IMR-90 (cell line): ENCODE data around the gene ACAN. TPM values are rescaled to one million over a fixed set of nuclear protein-coding genes. Genes with fewer than 3 reads are reported as not detected.

Experiments
- ATAC-seq: fragments of 200-7000 bp; cut with Tn5 transposase; 2 replicates; pipeline ENCODE4 v1.9.1; 2020; ENCODE audit warnings: low read depth, mild to moderate bottlenecking, moderate library complexity
- BruUV-seq: library from RNA; stranded (reverse); fragments of 400-500 nt; replicated peaks from 2 replicates; lab custom pipeline; 2021; lab: Mats Ljungman, UMichigan
- CTCF ChIA-PET: fragments of 300-600 bp; formaldehyde crosslinking; extraction: SDS; loops from one replicate; lab custom pipeline; 2021; ENCODE audit warnings: antibody characterized with exemption; lab: Yijun Ruan, JAX
- POLR2A ChIA-PET: fragments of 300-600 bp; sonication (Branson Sonifier 250); formaldehyde crosslinking; loops from one replicate; lab custom pipeline; 2022; ENCODE audit warnings: antibody characterized with exemption; ENCODE audit not compliant: unreplicated experiment; lab: Charles Lee
- DNase-seq: peaks from one replicate; pipeline ENCODE4 v3.0.0; 2013
- H2AFZ ChIP-seq: replicated peaks from 2 replicates; pipeline ENCODE3; 2013; ENCODE audit warnings: low read length, mild to moderate bottlenecking; ENCODE audit not compliant: poor library complexity
- H2AK5ac ChIP-seq: 2 replicates; pipeline ENCODE4 v1.6.1; 2013; ENCODE audit warnings: low read depth, low read length, inconsistent platforms
- H2AK9ac ChIP-seq: replicated peaks from 2 replicates; pipeline ENCODE3; 2013; ENCODE audit warnings: mild to moderate bottlenecking, low read depth, low read length, moderate library complexity; ENCODE audit not compliant: poor library complexity
- H2BK120ac ChIP-seq: 2 replicates; pipeline ENCODE4 v1.6.1; 2013; ENCODE audit warnings: low read depth, low read length, inconsistent platforms
- H2BK15ac ChIP-seq: 3 replicates; pipeline ENCODE4 v1.6.1; 2013; ENCODE audit warnings: low read depth, low read length, inconsistent platforms
- H2BK20ac ChIP-seq: 2 replicates; pipeline ENCODE4 v1.6.1; 2013; ENCODE audit warnings: low read depth, mild to moderate bottlenecking, inconsistent platforms, low read length, moderate library complexity
- H2BK5ac ChIP-seq: 2 replicates; pipeline ENCODE4 v1.6.1; 2013; ENCODE audit warnings: mild to moderate bottlenecking, low read depth, low read length, inconsistent platforms; ENCODE audit not compliant: poor library complexity, severe bottlenecking
- H3K14ac ChIP-seq: replicated peaks from 2 replicates; pipeline ENCODE4 v1.6.1; 2013; ENCODE audit warnings: low read depth, low read length, inconsistent platforms
- H3K18ac ChIP-seq: 2 replicates; pipeline ENCODE4 v1.6.1; 2013; ENCODE audit warnings: low read depth, low read length, control low read depth
- H3K23ac ChIP-seq: 2 replicates; pipeline ENCODE4 v1.6.1; 2013; ENCODE audit warnings: low read depth, low read length, inconsistent platforms
- H3K27ac ChIP-seq: 2 replicates; pipeline ENCODE4 v1.5.1; 2013; ENCODE audit warnings: mild to moderate bottlenecking, control low read depth, low read length; ENCODE audit not compliant: insufficient read depth
- H3K27me3 ChIP-seq: 2 replicates; pipeline ENCODE4 v1.6.1; 2013; ENCODE audit warnings: low read length; ENCODE audit not compliant: control insufficient read depth, insufficient read depth
- H3K36me3 ChIP-seq: 2 replicates; pipeline ENCODE4 v1.6.1; 2013; ENCODE audit warnings: low read length, mixed read lengths; ENCODE audit not compliant: control insufficient read depth, insufficient read depth
- H3K4ac ChIP-seq: 2 replicates; pipeline ENCODE4 v1.6.1; 2013; ENCODE audit warnings: low read depth, low read length, inconsistent platforms
- H3K4me1 ChIP-seq: 2 replicates; pipeline ENCODE4 v1.6.1; 2013; ENCODE audit warnings: low read length, mixed read lengths; ENCODE audit not compliant: control insufficient read depth, insufficient read depth
- H3K4me2 ChIP-seq: 2 replicates; pipeline ENCODE4 v1.6.1; 2013; ENCODE audit warnings: low read depth, mild to moderate bottlenecking, control low read depth, low read length, moderate library complexity
- H3K4me3 ChIP-seq: 2 replicates; pipeline ENCODE4 v1.5.1; 2013; ENCODE audit warnings: low read depth, mild to moderate bottlenecking, control low read depth, low read length, moderate library complexity; ENCODE audit not compliant: insufficient read depth
- H3K56ac ChIP-seq: 2 replicates; pipeline ENCODE4 v1.6.1; 2013; ENCODE audit warnings: low read length, inconsistent platforms; ENCODE audit not compliant: insufficient read depth; ENCODE audit errors: extremely low read depth
- H3K79me1 ChIP-seq, 2 experiments: 2 replicates each; pipeline ENCODE4 v1.6.1; 2013; ENCODE audit warnings: low read length in 2 of 2, inconsistent platforms in 1 of 2, low read depth in 1 of 2
- H3K9ac ChIP-seq: 2 replicates; pipeline ENCODE4 v1.6.1; 2013; ENCODE audit warnings: low read depth, low read length, control low read depth
- H3K9me1 ChIP-seq: 2 replicates; pipeline ENCODE4 v1.6.1; 2013; ENCODE audit warnings: low read length, inconsistent platforms; ENCODE audit not compliant: insufficient read depth
- H3K9me3 ChIP-seq: 2 replicates; pipeline ENCODE4 v1.6.1; 2013; ENCODE audit warnings: low read length; ENCODE audit not compliant: control insufficient read depth, insufficient read depth
- H4K20me1 ChIP-seq: 2 replicates; pipeline ENCODE4 v1.6.1; 2013; ENCODE audit warnings: low read length, inconsistent platforms; ENCODE audit not compliant: insufficient read depth
- H4K5ac ChIP-seq: 2 replicates; pipeline ENCODE4 v1.6.1; 2013; ENCODE audit warnings: mild to moderate bottlenecking, low read depth, low read length, control low read depth
- H4K8ac ChIP-seq, 2 experiments: 2 replicates each; pipeline ENCODE4 v1.6.1; 2013; ENCODE audit warnings: low read depth in 2 of 2, low read length in 2 of 2, control low read depth in 1 of 2, inconsistent platforms in 1 of 2
- H4K91ac ChIP-seq: 2 replicates; pipeline ENCODE4 v1.6.1; 2013; ENCODE audit warnings: low read depth, low read length, inconsistent platforms; ENCODE audit not compliant: insufficient read depth
- RCOR1 ChIP-seq: IDR thresholded peaks from 2 replicates; pipeline ENCODE4 v1.6.1; 2012; ENCODE audit warnings: mild to moderate bottlenecking, low read length, improper control_type of control experiment; ENCODE audit not compliant: insufficient replicate concordance
- WGBS, 2 experiments: methylation state at CpG; one replicate each; pipeline versions ENCODE4 v1.1.5 to v1.1.7; 2013; ENCODE audit warnings: missing lambda C conversion rate in 2 of 2; ENCODE audit not compliant: insufficient read length in 1 of 2; ENCODE audit errors: extremely low coverage in 2 of 2; 5-methylcytosine and 5-hydroxymethylcytosine counted together
- dilution Hi-C: fragments of 300-500 bp; cut with HindIII; formaldehyde crosslinking; loops from one replicate; pipeline ENCODE4 v1.14.3; 2018; ENCODE audit warnings: low sequenced_read_pairs; ENCODE audit not compliant: unreplicated experiment
- in situ Hi-C: fragments of 300-500 bp; cut with MboI; formaldehyde crosslinking; loops from 3 replicates; pipeline ENCODE4 v1.14.3; 2019; ENCODE audit warnings: low sequenced_read_pairs, inconsistent platforms, mixed read lengths
- intact Hi-C: fragments of 100-400 bp; cut with micrococcal nuclease; formaldehyde crosslinking; loops from 2 replicates; pipeline ENCODE4 v1.10.0; 2022
- polyA plus RNA-seq, 3 experiments: library from polyadenylated mRNA; depleted of rRNA; stranded (reverse); fragments of >200 nt; gene quantifications; 2 replicates each; pipeline ENCODE4 v1.2.3, GENCODE V29; 2012; ENCODE audit warnings: low replicate concordance in 1 of 3
- total RNA-seq: library from RNA; depleted of rRNA; stranded (reverse); fragments of >200 nt; gene quantifications from 2 replicates; pipeline ENCODE4 v1.2.3, GENCODE V29; 2012

ACAN gene
- total and polyA plus RNA-seq, 2 of the 4 experiments (the other 2 are of a cell fraction) = 0.54 to 0.96 TPM

GRCh38 chr15:88887068-88887580, 83.9 kb downstream of the ACAN start:
- intact Hi-C loops (no loop called here), in situ Hi-C loops (no loop called here), dilution Hi-C loops (no loop called here)
- Histone ChIP-seq H2BK5ac (no peak overlapping the region), H3K14ac (no peak overlapping the region), H3K79me1 (no peaks in the 10 kb centered on the region; a peak in 1 of 4 replicates), H3K23ac (no peak overlapping the region), H3K27me3 (no peaks in the 10 kb centered on the region), H3K4me1 (peaks cover 5% of the 10 kb centered on the region), H3K9me3 (no peaks in the 10 kb centered on the region), H3K4ac (no peak overlapping the region), H3K27ac (no peak overlapping the region), H2AK5ac (no peak overlapping the region), H2BK20ac (no peak overlapping the region), H3K18ac (no peak overlapping the region), H3K9ac (no peak overlapping the region), H4K5ac (no peak overlapping the region), H3K9me1 (peaks cover 14% of the 10 kb centered on the region; the same call in 1 of the 2 replicates), H3K4me2 (no peak overlapping the region), H2BK15ac (no peak overlapping the region), H4K8ac (no peak overlapping the region), H2AK9ac (no peak overlapping the region), H3K56ac (no peak overlapping the region), H4K20me1 (peaks cover 3% of the 10 kb centered on the region; the same call in 1 of the 2 replicates), H2BK120ac (no peak overlapping the region), H3K4me3 (no peak overlapping the region), H2AFZ (no peak overlapping the region), H3K36me3 (peaks cover 2% of the 10 kb centered on the region; the same call in 1 of the 2 replicates), H4K91ac (no peak overlapping the region)
- WGBS, 2 experiments = 93% methylated on average over 16 of the region's 18 CpGs; no CpG with 5 or more reads in 1 of the 2 experiments
- no peak for DNase-seq
- ChIA-PET POLR2A (no interaction called here), CTCF (no interaction called here)
- no TSS peak for BruUV-seq
- no peak for TF ChIP-seq RCOR1
- no peak for ATAC-seq
